ENCODE data around the gene FOSL1. TPM values are rescaled to one million over a fixed set of nuclear protein-coding genes. Genes with fewer than 3 reads are reported as not detected.

FOSL1 gene
- total RNA-seq, 1 experiment from 2014 or later, result 33.7 TPM

DNA sequence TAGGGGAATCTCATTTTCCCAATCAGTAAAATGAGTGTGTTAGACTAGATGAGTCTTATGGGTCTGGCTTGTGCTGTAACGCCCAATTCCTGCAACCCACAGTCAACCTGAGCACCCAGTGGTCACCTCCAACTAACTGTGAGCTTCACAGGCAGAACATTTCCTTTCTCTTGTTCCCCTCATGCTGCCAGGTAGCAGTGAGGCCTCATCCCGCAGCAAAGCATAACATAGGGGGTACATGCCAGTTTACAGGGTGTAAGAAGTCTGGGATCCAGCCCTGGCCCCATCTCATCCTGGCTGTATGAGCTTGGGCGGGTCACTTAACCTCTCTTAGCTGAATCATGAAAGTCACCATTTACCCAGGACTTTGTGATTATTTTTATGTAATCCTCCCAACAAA lies 31.3 kb downstream of the FOSL1 start:
- no peak overlapping the region for H2BK12ac ChIP-seq (ENCODE audit: insufficient read length, low read depth, low read length)
- H3K36me3 Mint-ChIP-seq (ENCODE audit: insufficient read depth in 1 of 3, low read depth in 3 of 3), result peaks cover 8 to 20% (median 20%) of the 10 kb centered on the region in 3 experiments; a peak in 6 of 7 replicates
- peaks cover 7% of the 10 kb centered on the region for H3K27me3 Mint-ChIP-seq (ENCODE audit: low read depth)
- no peak overlapping the region for H2BK5ac ChIP-seq (ENCODE audit: insufficient read length, low read length)
- no peaks in the 10 kb centered on the region for H3K79me1 ChIP-seq (ENCODE audit: insufficient read depth, low read depth, low read length, poor library complexity, severe bottlenecking)
- peaks cover 8% of the 10 kb centered on the region for H3K23me2 ChIP-seq (ENCODE audit: insufficient read length, low read depth, low read length, poor library complexity, severe bottlenecking)
- no peak overlapping the region for H2BK120ac ChIP-seq (ENCODE audit: low read depth, low read length, poor library complexity, severe bottlenecking)
- no peak overlapping the region for H2BK15ac ChIP-seq (ENCODE audit: low read depth, low read length)
- WGBS (ENCODE audit: extremely low coverage, insufficient read length, low lambda C conversion rate), result no CpG with 5 or more reads among the region's 3 CpGs
- no peaks in the 10 kb centered on the region for H3K79me2 ChIP-seq (ENCODE audit: insufficient read depth, low read length)
- H3K27ac Mint-ChIP-seq, result no peak overlapping the region
- H4K91ac ChIP-seq (ENCODE audit: insufficient read length, low read depth, low read length), result no peak overlapping the region
- no peak overlapping the region for H3K23ac ChIP-seq (ENCODE audit: insufficient read length, low read depth, low read length)
- H3K27ac ChIP-seq (ENCODE audit: insufficient read length, low read depth, low read length), result no peak overlapping the region
- no peak overlapping the region for H3T11ph ChIP-seq (ENCODE audit: low read length)
- no peak overlapping the region for H2BK20ac ChIP-seq (ENCODE audit: low read depth, low read length, poor library complexity, severe bottlenecking)
- no peak overlapping the region for H2AK5ac ChIP-seq (ENCODE audit: insufficient read length, low read length)
- H3K56ac ChIP-seq (ENCODE audit: insufficient read length, low read depth, low read length), result no peak overlapping the region
- H4K8ac ChIP-seq (replicated peaks; ENCODE audit: insufficient read length, low read depth, low read length), result no peak overlapping the region
- no peak overlapping the region for H3K4me2 ChIP-seq (ENCODE audit: insufficient read depth, insufficient read length, low read length)
- no peak overlapping the region for H3K14ac ChIP-seq (ENCODE audit: insufficient read depth, low read length)
- no peaks in the 10 kb centered on the region for H3K4me1 ChIP-seq (ENCODE audit: insufficient read depth, low read length)
- peaks cover 15 to 20% of the 10 kb centered on the region in 2 experiments for H3K4me1 Mint-ChIP-seq
- H3K27me3 ChIP-seq (ENCODE audit: insufficient read depth, low read length), result peaks cover 3% of the 10 kb centered on the region; the same call in 1 of the 2 replicates
- DNase-seq, result no peak
- H3K9me3 Mint-ChIP-seq, result no peaks in the 10 kb centered on the region; a peak in 1 of 5 replicates
- no peaks in the 10 kb centered on the region for H4K20me1 ChIP-seq (ENCODE audit: control insufficient read depth, insufficient read depth, insufficient read length)
- TF ChIP-seq, protein P1, sequence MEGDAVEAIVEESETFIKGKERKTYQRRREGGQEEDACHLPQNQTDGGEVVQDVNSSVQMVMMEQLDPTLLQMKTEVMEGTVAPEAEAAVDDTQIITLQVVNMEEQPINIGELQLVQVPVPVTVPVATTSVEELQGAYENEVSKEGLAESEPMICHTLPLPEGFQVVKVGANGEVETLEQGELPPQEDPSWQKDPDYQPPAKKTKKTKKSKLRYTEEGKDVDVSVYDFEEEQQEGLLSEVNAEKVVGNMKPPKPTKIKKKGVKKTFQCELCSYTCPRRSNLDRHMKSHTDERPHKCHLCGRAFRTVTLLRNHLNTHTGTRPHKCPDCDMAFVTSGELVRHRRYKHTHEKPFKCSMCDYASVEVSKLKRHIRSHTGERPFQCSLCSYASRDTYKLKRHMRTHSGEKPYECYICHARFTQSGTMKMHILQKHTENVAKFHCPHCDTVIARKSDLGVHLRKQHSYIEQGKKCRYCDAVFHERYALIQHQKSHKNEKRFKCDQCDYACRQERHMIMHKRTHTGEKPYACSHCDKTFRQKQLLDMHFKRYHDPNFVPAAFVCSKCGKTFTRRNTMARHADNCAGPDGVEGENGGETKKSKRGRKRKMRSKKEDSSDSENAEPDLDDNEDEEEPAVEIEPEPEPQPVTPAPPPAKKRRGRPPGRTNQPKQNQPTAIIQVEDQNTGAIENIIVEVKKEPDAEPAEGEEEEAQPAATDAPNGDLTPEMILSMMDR (conservative IDR thresholded peaks at IDR 0.05), result no peak
- no peak overlapping the region for H3K4ac ChIP-seq (ENCODE audit: low read depth, low read length)
- H3K9me3 ChIP-seq (ENCODE audit: control insufficient read depth, low read depth, low read length), result no peaks in the 10 kb centered on the region
- no peak overlapping the region for H2AFZ ChIP-seq (ENCODE audit: low read length)
- H3K4me3 Mint-ChIP-seq, result no peak overlapping the region
- H3K9ac ChIP-seq (ENCODE audit: extremely low read depth, insufficient read length, low read length), result no peak overlapping the region
- H3K18ac ChIP-seq (ENCODE audit: insufficient read length, low read depth, low read length), result no peak overlapping the region
- H4K5ac ChIP-seq (ENCODE audit: insufficient read length, low read depth, low read length), result no peak overlapping the region

All from H9 (cell line).